DND-41 (cell line): ENCODE data around the gene PFDN6.

Experiments used
- EZH2 ChIP-seq: IDR thresholded peaks from 3 replicates; pipeline ENCODE4 v1.6.1; 2012; ENCODE audit warnings: borderline replicate concordance, low read depth, mild to moderate bottlenecking, moderate library complexity, low read length, inconsistent platforms; ENCODE audit not compliant: severe bottlenecking
- TF ChIP-seq, protein P1 (sequence below): IDR thresholded peaks from 2 replicates; pipeline ENCODE4 v1.5.1; 2012; ENCODE audit warnings: borderline replicate concordance, low read length, moderate library complexity, mild to moderate bottlenecking; ENCODE audit not compliant: poor library complexity, severe bottlenecking; ENCODE audit errors: extremely low read depth

DNA sequence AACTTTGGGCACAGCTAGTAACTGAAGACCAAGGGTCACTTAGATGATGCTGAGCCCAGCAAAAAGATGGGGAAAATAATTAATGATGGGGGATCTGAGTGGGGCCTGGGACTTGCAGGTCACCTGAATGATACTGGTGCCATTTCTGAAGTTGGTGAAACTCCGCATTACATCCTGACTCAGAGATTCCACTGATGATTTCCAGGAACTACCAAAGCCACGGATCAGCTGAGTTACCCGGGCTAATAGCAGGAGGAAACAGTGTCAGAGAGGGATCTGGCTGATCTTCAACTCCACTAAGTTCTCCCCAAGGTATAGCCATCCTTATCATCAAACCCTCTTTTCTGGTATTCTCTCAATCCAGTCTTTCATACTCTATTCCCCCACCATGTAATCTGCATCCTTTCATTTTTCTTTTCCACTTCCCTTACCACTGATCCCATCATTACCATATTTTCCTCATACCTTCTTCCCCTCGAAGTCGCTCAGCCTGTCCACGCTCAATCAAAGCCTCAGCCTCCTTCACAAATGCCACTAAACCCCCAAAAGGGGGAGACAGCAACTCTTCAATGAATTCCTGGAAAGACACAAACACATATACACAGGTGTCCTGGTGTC lies 37.9 kb upstream of the PFDN6 start:
- TF ChIP-seq, protein P1, sequence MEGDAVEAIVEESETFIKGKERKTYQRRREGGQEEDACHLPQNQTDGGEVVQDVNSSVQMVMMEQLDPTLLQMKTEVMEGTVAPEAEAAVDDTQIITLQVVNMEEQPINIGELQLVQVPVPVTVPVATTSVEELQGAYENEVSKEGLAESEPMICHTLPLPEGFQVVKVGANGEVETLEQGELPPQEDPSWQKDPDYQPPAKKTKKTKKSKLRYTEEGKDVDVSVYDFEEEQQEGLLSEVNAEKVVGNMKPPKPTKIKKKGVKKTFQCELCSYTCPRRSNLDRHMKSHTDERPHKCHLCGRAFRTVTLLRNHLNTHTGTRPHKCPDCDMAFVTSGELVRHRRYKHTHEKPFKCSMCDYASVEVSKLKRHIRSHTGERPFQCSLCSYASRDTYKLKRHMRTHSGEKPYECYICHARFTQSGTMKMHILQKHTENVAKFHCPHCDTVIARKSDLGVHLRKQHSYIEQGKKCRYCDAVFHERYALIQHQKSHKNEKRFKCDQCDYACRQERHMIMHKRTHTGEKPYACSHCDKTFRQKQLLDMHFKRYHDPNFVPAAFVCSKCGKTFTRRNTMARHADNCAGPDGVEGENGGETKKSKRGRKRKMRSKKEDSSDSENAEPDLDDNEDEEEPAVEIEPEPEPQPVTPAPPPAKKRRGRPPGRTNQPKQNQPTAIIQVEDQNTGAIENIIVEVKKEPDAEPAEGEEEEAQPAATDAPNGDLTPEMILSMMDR: peak; percentile 4
- TF ChIP-seq EZH2: no peak
